SK-N-SH (cell line): Measurements from ENCODE around the gene ZFAND2A. TPM values are rescaled to one million over a fixed set of nuclear protein-coding genes. Genes with fewer than 3 reads are reported as not detected.

Experiments used
- CTCF ChIA-PET: fragments of 300-600, 350-600 bp; formaldehyde crosslinking; extraction: SDS; loops from one replicate; lab custom pipeline; 2021; lab: Yijun Ruan, JAX
- POLR2A ChIA-PET: fragments of 350-600 bp; sonication (Branson Sonifier 250); formaldehyde crosslinking; extraction: SDS; loops from one replicate; lab custom pipeline; 2020; ENCODE audit warnings: antibody characterized with exemption, inconsistent platforms; lab: Yijun Ruan, JAX
- DNase-seq: peaks from one replicate; pipeline ENCODE4 v3.0.0; 2012
- H2AFZ ChIP-seq: fragments of 200-600 bp; sonication (generic); 2 replicates; pipeline ENCODE4 v1.8.1; 2016; ENCODE audit warnings: antibody characterized with exemption, mild to moderate bottlenecking, low read depth
- H3F3A ChIP-seq: fragments of 200-600 bp; sonication (generic); replicated peaks from 2 replicates; pipeline ENCODE3; 2016; ENCODE audit warnings: antibody characterized with exemption, mild to moderate bottlenecking; ENCODE audit not compliant: insufficient read depth
- H3K27ac ChIP-seq, 2 experiments: fragments of 200-500 bp in 1 of 2; fragments of 200-600 bp in 1 of 2; sonication (Bioruptor generic) in 1 of 2; sonication (generic), shearing (Covaris generic) in 1 of 2; 2 replicates each; pipeline versions ENCODE4 v1.5.1 to v1.6.1; 2014 to 2016; ENCODE audit warnings: low read depth in 2 of 2, inconsistent platforms in 1 of 2, low read length in 1 of 2, mild to moderate bottlenecking in 1 of 2, mixed read lengths in 1 of 2
- H3K27me3 ChIP-seq: fragments of 200-600 bp; sonication (generic), shearing (Covaris generic); 2 replicates; pipeline ENCODE4 v1.6.1; 2016; ENCODE audit warnings: mixed run types; ENCODE audit not compliant: insufficient read depth
- H3K36me3 ChIP-seq, 2 experiments: fragments of 200-500 bp in 1 of 2; fragments of 200-600 bp in 1 of 2; sonication (Bioruptor generic) in 1 of 2; sonication (generic) in 1 of 2; replicated peaks in 1 of 2; 2 replicates each; pipeline versions ENCODE3 to v1.5.1; 2014 to 2016; ENCODE audit warnings: low read length in 1 of 2, mild to moderate bottlenecking in 1 of 2; ENCODE audit not compliant: insufficient read depth in 2 of 2, control insufficient read depth in 1 of 2
- H3K4me1 ChIP-seq, 2 experiments: fragments of 200-500 bp in 1 of 2; fragments of 200-600 bp in 1 of 2; sonication (Bioruptor generic) in 1 of 2; sonication (generic), shearing (Covaris generic) in 1 of 2; 2 replicates each; pipeline versions ENCODE4 v1.5.1 to v1.6.1; 2014 to 2016; ENCODE audit warnings: low read depth in 1 of 2, low read length in 1 of 2, mixed run types in 1 of 2; ENCODE audit not compliant: insufficient read depth in 2 of 2, control insufficient read depth in 1 of 2
- H3K4me2 ChIP-seq: fragments of 200-600 bp; sonication (generic), shearing (Covaris generic); 2 replicates; pipeline ENCODE4 v1.6.1; 2017; ENCODE audit warnings: mixed run types
- H3K4me3 ChIP-seq, 2 experiments: fragments of 200-500 bp in 1 of 2; fragments of 200-600 bp in 1 of 2; sonication (Bioruptor generic) in 1 of 2; sonication (generic), shearing (Covaris generic) in 1 of 2; 2 replicates each; pipeline versions ENCODE4 v1.5.1 to v1.8.1; 2014 to 2016; ENCODE audit warnings: low read depth in 2 of 2, inconsistent platforms in 1 of 2, low read length in 1 of 2, mild to moderate bottlenecking in 1 of 2, mixed read lengths in 1 of 2, moderate library complexity in 1 of 2
- H3K79me2 ChIP-seq: fragments of 200-600 bp; sonication (generic); 2 replicates; pipeline ENCODE4 v1.8.1; 2017; ENCODE audit warnings: mild to moderate bottlenecking; ENCODE audit not compliant: insufficient read depth
- H3K9ac ChIP-seq: fragments of 200-600 bp; sonication (generic); 2 replicates; pipeline ENCODE4 v1.6.1; 2017; ENCODE audit warnings: mixed run types
- H3K9me2 ChIP-seq: fragments of 200-600 bp; sonication (generic); 2 replicates; pipeline ENCODE4 v1.6.1; 2017; ENCODE audit warnings: mixed run types
- H3K9me3 ChIP-seq: fragments of 200-600 bp; sonication (generic); 2 replicates; pipeline ENCODE4 v1.6.1; 2017; ENCODE audit warnings: mixed run types, mild to moderate bottlenecking, moderate library complexity
- H4K20me1 ChIP-seq: fragments of 200-600 bp; sonication (generic); 2 replicates; pipeline ENCODE4 v1.6.1; 2017; ENCODE audit warnings: mild to moderate bottlenecking, mixed run types; ENCODE audit not compliant: insufficient read depth
- CHD2 ChIP-seq: fragments of 150-350 bp; IDR thresholded peaks from 2 replicates; pipeline ENCODE4 v1.6.1; 2018; ENCODE audit warnings: low read length; ENCODE audit not compliant: partially characterized antibody
- CTCF ChIP-seq: fragments of 200-600 bp; sonication (generic); IDR thresholded peaks from 2 replicates; pipeline ENCODE4 v1.6.1; 2017; ENCODE audit warnings: antibody characterized with exemption, mild to moderate bottlenecking, moderate library complexity
- ELF1 ChIP-seq: IDR thresholded peaks from 2 replicates; pipeline ENCODE4 v1.4.0; 2012
- EZH2phosphoT487 ChIP-seq: fragments of 200-600 bp; sonication (generic); IDR thresholded peaks from 2 replicates; pipeline ENCODE4 v1.6.1; 2017; ENCODE audit warnings: low read depth, mixed run types, mild to moderate bottlenecking, antibody characterized with exemption, moderate library complexity, borderline replicate concordance
- FOSL2 ChIP-seq: IDR thresholded peaks from 2 replicates; pipeline ENCODE4 v1.4.0; 2012; ENCODE audit warnings: low read depth, mild to moderate bottlenecking, moderate library complexity, borderline replicate concordance
- FOXJ3 ChIP-seq: sonication (generic); formaldehyde crosslinking; IDR thresholded peaks from 2 replicates; pipeline ENCODE4 v1.5.1; 2020; ENCODE audit warnings: mild to moderate bottlenecking, missing genetic modification reagents
- GABPA ChIP-seq: IDR thresholded peaks from 2 replicates; pipeline ENCODE4 v1.4.0; 2012; ENCODE audit warnings: low read depth, mild to moderate bottlenecking
- GATA2 ChIP-seq: sonication (generic); formaldehyde crosslinking; IDR thresholded peaks from 2 replicates; pipeline ENCODE4 v1.5.0; 2020; ENCODE audit warnings: mild to moderate bottlenecking, missing genetic modification reagents
- IRF3 ChIP-seq: fragments of 150-350 bp; IDR thresholded peaks from 2 replicates; pipeline ENCODE4 v1.6.1; 2016; ENCODE audit warnings: mild to moderate bottlenecking, low read depth, low read length
- JUND ChIP-seq: IDR thresholded peaks from 2 replicates; pipeline ENCODE4 v1.4.0; 2012
- MAX ChIP-seq: IDR thresholded peaks from 2 replicates; pipeline ENCODE4 v1.4.0; 2012; ENCODE audit warnings: low read depth
- NRF1 ChIP-seq: IDR thresholded peaks from 2 replicates; pipeline ENCODE4 v1.6.1; 2012; ENCODE audit warnings: low read depth, mild to moderate bottlenecking, low read length
- PBX3 ChIP-seq: IDR thresholded peaks from 2 replicates; pipeline ENCODE4; 2012
- RAD21 ChIP-seq: IDR thresholded peaks from 2 replicates; pipeline ENCODE4 v1.6.1; 2012; ENCODE audit warnings: mild to moderate bottlenecking, low read length
- RCOR1 ChIP-seq: fragments of 150-350 bp; IDR thresholded peaks from 2 replicates; pipeline ENCODE4 v1.6.1; 2017; ENCODE audit warnings: antibody characterized with exemption, low read length
- RFX5 ChIP-seq: IDR thresholded peaks from 2 replicates; pipeline ENCODE4 v1.6.1; 2012; ENCODE audit warnings: mild to moderate bottlenecking, improper control_type of control experiment, low read length
- RXRA ChIP-seq: IDR thresholded peaks from 2 replicates; pipeline ENCODE4 v1.4.0; 2012; ENCODE audit warnings: low read depth, mild to moderate bottlenecking, borderline replicate concordance
- SMC3 ChIP-seq: IDR thresholded peaks from 2 replicates; pipeline ENCODE4 v1.6.1; 2012; ENCODE audit warnings: low read depth, low read length, improper control_type of control experiment
- TAF1 ChIP-seq: IDR thresholded peaks from 2 replicates; pipeline ENCODE4 v1.6.1; 2012; ENCODE audit warnings: low read depth, mild to moderate bottlenecking, low read length, moderate library complexity, borderline replicate concordance
- TCF12 ChIP-seq: IDR thresholded peaks from 2 replicates; pipeline ENCODE4 v1.4.0; 2012
- TEAD4 ChIP-seq: IDR thresholded peaks from 2 replicates; pipeline ENCODE4 v1.4.0; 2012; ENCODE audit warnings: mild to moderate bottlenecking, borderline replicate concordance; ENCODE audit not compliant: insufficient read depth
- USF1 ChIP-seq: IDR thresholded peaks from 2 replicates; pipeline ENCODE4 v1.4.0; 2012; ENCODE audit warnings: low read depth, borderline replicate concordance
- USF2 ChIP-seq: fragments of 150-350 bp; IDR thresholded peaks from 2 replicates; pipeline ENCODE4 v1.6.1; 2017; ENCODE audit warnings: antibody characterized with exemption, low read length, low read depth, borderline replicate concordance
- YY1 ChIP-seq: IDR thresholded peaks from 2 replicates; pipeline ENCODE4 v1.4.0; 2012; ENCODE audit warnings: low read depth, mild to moderate bottlenecking
- ZBTB33 ChIP-seq: IDR thresholded peaks from 2 replicates; pipeline ENCODE4 v1.4.0; 2012; ENCODE audit warnings: low read depth, borderline replicate concordance
- WGBS: methylation state at CpG from one replicate; pipeline ENCODE4 v1.1.6; 2017; ENCODE audit warnings: low lambda C conversion rate; 5-methylcytosine and 5-hydroxymethylcytosine counted together
- polyA plus RNA-seq, 3 experiments: library from polyadenylated mRNA; depleted of rRNA; stranded (reverse); fragments of >200 nt; gene quantifications; 2 replicates each; pipeline ENCODE4 v1.2.3, GENCODE V29; 2012

The ZFAND2A gene
- polyA plus RNA-seq, 1 of the 3 experiments (the other 2 are of a cell fraction), result 38.9 TPM

GRCh38 chr7:1175967-1176851 is 16.2 kb upstream of the ZFAND2A start:
- Histone ChIP-seq H3K36me3 (no peaks in the 10 kb centered on the region), H3K9me3 (no peaks in the 10 kb centered on the region), H3K27ac (no peak overlapping the region), H3K4me3 (peak overlapping the region; percentile 4 to 36; a peak in 2 of 4 replicates), H3K79me2 (no peaks in the 10 kb centered on the region), H3K9me2 (no peaks in the 10 kb centered on the region), H4K20me1 (no peaks in the 10 kb centered on the region), H3K4me2 (no peak overlapping the region; the same call in 1 of the 2 replicates), H3K4me1 (peaks cover 0 to 2% of the 10 kb centered on the region in 2 experiments; a peak in 1 of 4 replicates), H3K9ac (no peak overlapping the region), H3K27me3 (no peaks in the 10 kb centered on the region), H3F3A (no peaks in the 10 kb centered on the region), H2AFZ (peak overlapping the region; percentile 83)
- CTCF ChIA-PET, result interaction anchor here (0.6 to 5.5 kb wide), 46 partner anchors 8 to 565 kb away, joined by 3 to 73 read pairs (median 4); partner anchors contain the start of genes GPER1, GPR146 and ZFAND2A
- POLR2A ChIA-PET, result no interaction called here
- WGBS, result 26% methylated on average over 41 of the region's 44 CpGs
- peak; percentile 93 for DNase-seq
- TF ChIP-seq FOXJ3 (CRISPR knock-in tag), result peak; percentile 27; the same call in 1 of the 2 replicates
- TF ChIP-seq ELF1, result peak; percentile 64
- peak; percentile 56 for TF ChIP-seq SMC3
- TF ChIP-seq ZBTB33, result no peak
- no peak for TF ChIP-seq USF2
- peak; percentile 77 for TF ChIP-seq MAX
- no peak for TF ChIP-seq RFX5
- peak; percentile 57 for TF ChIP-seq GABPA
- TF ChIP-seq YY1, result no peak
- TF ChIP-seq JUND, result no peak
- TF ChIP-seq TCF12, result no peak
- TF ChIP-seq CTCF, result peak; percentile 91
- TF ChIP-seq USF1, result no peak
- peak; percentile 74 for TF ChIP-seq RAD21
- no peak for TF ChIP-seq IRF3
- no peak for TF ChIP-seq RXRA
- TF ChIP-seq GATA2 (CRISPR knock-in tag), result no peak
- TF ChIP-seq CHD2, result peak; percentile 18
- peak; percentile 46; the same call in 1 of the 2 replicates for TF ChIP-seq RCOR1
- TF ChIP-seq EZH2phosphoT487, result no peak
- no peak for TF ChIP-seq PBX3
- no peak for TF ChIP-seq NRF1
- TF ChIP-seq FOSL2, result no peak
- TF ChIP-seq TAF1, result peak; percentile 46; the same call in 1 of the 2 replicates
- no peak for TF ChIP-seq TEAD4
